Fibroblast of lung (primary cell): ENCODE results near the gene RIPOR3.

Source experiments
- EZH2 ChIP-seq: IDR thresholded peaks from 2 replicates; pipeline ENCODE4 v1.5.1; 2012; ENCODE audit warnings: low read length, control low read depth, mild to moderate bottlenecking; ENCODE audit errors: missing control alignments
- TF ChIP-seq, protein P1 (sequence below), 2 donors: IDR thresholded peaks in 1 of 2; conservative IDR thresholded peaks in 1 of 2; 1 replicate in 1 of 2; 2 replicates in 1 of 2; pipeline ENCODE4 v1.5.1; 2011 to 2012; ENCODE audit warnings: low read length in 2 of 2, control low read depth in 1 of 2, inconsistent platforms in 1 of 2, low read depth in 1 of 2, mild to moderate bottlenecking in 1 of 2

DNA sequence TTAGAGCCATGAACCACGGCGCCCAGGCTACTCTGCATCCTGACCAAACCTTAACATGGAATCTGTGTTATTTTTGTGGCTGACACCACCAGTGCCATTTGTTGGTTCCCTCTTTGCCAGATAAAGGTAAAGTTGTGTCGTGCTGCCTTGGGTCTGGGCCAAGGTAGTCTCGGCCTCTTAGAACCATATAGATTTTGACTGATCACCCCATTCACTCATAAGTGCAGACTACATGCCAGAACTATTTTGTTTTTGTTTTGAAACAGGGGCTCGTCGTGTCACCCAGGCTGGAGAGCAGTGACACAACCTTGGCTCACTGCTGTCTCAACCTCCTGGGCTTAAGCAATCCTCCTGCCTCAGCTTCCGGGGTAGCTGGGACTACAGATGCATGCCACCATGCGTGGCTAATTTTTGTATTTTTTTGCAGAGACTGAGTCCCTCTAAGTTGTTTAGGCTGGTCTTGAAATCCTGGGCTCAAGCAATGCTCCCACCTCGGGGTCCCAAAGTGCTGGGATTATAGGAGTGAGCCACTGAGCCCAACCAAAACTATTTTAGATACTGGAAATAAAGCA, 19.2 kb upstream of the RIPOR3 start:
- TF ChIP-seq, protein P1, sequence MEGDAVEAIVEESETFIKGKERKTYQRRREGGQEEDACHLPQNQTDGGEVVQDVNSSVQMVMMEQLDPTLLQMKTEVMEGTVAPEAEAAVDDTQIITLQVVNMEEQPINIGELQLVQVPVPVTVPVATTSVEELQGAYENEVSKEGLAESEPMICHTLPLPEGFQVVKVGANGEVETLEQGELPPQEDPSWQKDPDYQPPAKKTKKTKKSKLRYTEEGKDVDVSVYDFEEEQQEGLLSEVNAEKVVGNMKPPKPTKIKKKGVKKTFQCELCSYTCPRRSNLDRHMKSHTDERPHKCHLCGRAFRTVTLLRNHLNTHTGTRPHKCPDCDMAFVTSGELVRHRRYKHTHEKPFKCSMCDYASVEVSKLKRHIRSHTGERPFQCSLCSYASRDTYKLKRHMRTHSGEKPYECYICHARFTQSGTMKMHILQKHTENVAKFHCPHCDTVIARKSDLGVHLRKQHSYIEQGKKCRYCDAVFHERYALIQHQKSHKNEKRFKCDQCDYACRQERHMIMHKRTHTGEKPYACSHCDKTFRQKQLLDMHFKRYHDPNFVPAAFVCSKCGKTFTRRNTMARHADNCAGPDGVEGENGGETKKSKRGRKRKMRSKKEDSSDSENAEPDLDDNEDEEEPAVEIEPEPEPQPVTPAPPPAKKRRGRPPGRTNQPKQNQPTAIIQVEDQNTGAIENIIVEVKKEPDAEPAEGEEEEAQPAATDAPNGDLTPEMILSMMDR (conservative IDR thresholded peaks at IDR 0.05 in 1 of 2, IDR thresholded peaks at IDR 0.05 in 1 of 2; ENCODE audit: low read depth in 1 of 2, low read length in 2 of 2), result no peak
- no peak for TF ChIP-seq EZH2
